ENCODE measurements around the gene HIVEP1. TPM values are rescaled to one million over a fixed set of nuclear protein-coding genes. Genes with fewer than 3 reads are reported as not detected.

The HIVEP1 gene
- total RNA-seq, 2 experiments from 2014 or later: 22.1 to 22.6 TPM

- intact Hi-C loops (cut with micrococcal nuclease; ENCODE audit: unreplicated experiment): no loop called here
- H3K9me2 ChIP-seq (ENCODE audit: insufficient read depth, low read length): no peaks in the 10 kb centered on the region
- ChIA-PET POLR2A (interaction anchor here (0.6 to 0.7 kb wide), 3 partner anchors 29 to 1929 kb away, joined by 3 read pairs; no protein-coding TSS in a partner anchor), CTCF (ENCODE audit: unreplicated experiment) (interaction anchor here (0.6 kb wide), 1 partner anchor 398 kb away, joined by 6 read pairs; no protein-coding TSS in a partner anchor)
- TF ChIP-seq EZH2phosphoT487 (IDR thresholded peaks at IDR 0.05; ENCODE audit: borderline replicate concordance, low read depth, low read length) (no peak), CTCF (conservative IDR thresholded peaks at IDR 0.05; ENCODE audit: low read length) (no peak)
- H3K36me3 ChIP-seq (ENCODE audit: insufficient read depth, low read length): peaks cover 48% of the 10 kb centered on the region
- H3K9me3 ChIP-seq (ENCODE audit: low read length): no peaks in the 10 kb centered on the region
- no peak overlapping the region for H3K27ac ChIP-seq (ENCODE audit: low read depth, low read length, poor library complexity, severe bottlenecking)
- no peak for DNase-seq (ENCODE audit: low spot score)
- no TSS peak for BruUV-seq (replicated peaks)
- H3K4me1 ChIP-seq (ENCODE audit: insufficient read depth, low read length, poor library complexity, severe bottlenecking): no peaks in the 10 kb centered on the region
- no peak overlapping the region for H3K4me3 ChIP-seq (ENCODE audit: low read depth, low read length, poor library complexity, severe bottlenecking)
- no peaks in the 10 kb centered on the region for H3K79me2 ChIP-seq (ENCODE audit: insufficient read depth, low read depth, low read length)
- no peak overlapping the region for H2AFZ ChIP-seq (ENCODE audit: low read length)
- H4K20me1 ChIP-seq (ENCODE audit: insufficient read depth, low read length): no peaks in the 10 kb centered on the region
- H3K4me2 ChIP-seq (ENCODE audit: low read length): no peak overlapping the region
These were observed 122.5 kb downstream of the HIVEP1 start for GRCh38 chr6:12134581-12134980.

- no peak for TF ChIP-seq CTCF (conservative IDR thresholded peaks at IDR 0.05; ENCODE audit: low read length)
- intact Hi-C loops (cut with micrococcal nuclease; ENCODE audit: unreplicated experiment): no loop called here
- no TSS peak for BruUV-seq (replicated peaks)
- POLR2A ChIA-PET: interaction anchor here (0.6 to 0.7 kb wide), 2 partner anchors 30 to 247 kb away, joined by 3 read pairs; no protein-coding TSS in a partner anchor
- H3K4me1 ChIP-seq (ENCODE audit: insufficient read depth, low read length, poor library complexity, severe bottlenecking): no peaks in the 10 kb centered on the region
- H3K4me2 ChIP-seq (ENCODE audit: low read length): no peak overlapping the region
- H4K20me1 ChIP-seq (ENCODE audit: insufficient read depth, low read length): no peaks in the 10 kb centered on the region
- CTCF ChIA-PET (ENCODE audit: unreplicated experiment): interaction anchor here (0.6 kb wide), 1 partner anchor 398 kb away, joined by 6 read pairs; no protein-coding TSS in a partner anchor
- H3K9me3 ChIP-seq (ENCODE audit: low read length): no peaks in the 10 kb centered on the region
- no peaks in the 10 kb centered on the region for H3K9me2 ChIP-seq (ENCODE audit: insufficient read depth, low read length)
- DNase-seq (ENCODE audit: low spot score): no peak
- no peak overlapping the region for H2AFZ ChIP-seq (ENCODE audit: low read length)
- peaks cover 49% of the 10 kb centered on the region for H3K36me3 ChIP-seq (ENCODE audit: insufficient read depth, low read length)
- H3K4me3 ChIP-seq (ENCODE audit: low read depth, low read length, poor library complexity, severe bottlenecking): no peak overlapping the region
- no peak overlapping the region for H3K27ac ChIP-seq (ENCODE audit: low read depth, low read length, poor library complexity, severe bottlenecking)
- no peaks in the 10 kb centered on the region for H3K79me2 ChIP-seq (ENCODE audit: insufficient read depth, low read depth, low read length)
These were observed 122.9 kb downstream of the HIVEP1 start for GRCh38 chr6:12134991-12135390.

- CTCF ChIA-PET (ENCODE audit: unreplicated experiment): no interaction called here
These were observed 124.8 kb downstream of the HIVEP1 start for GRCh38 chr6:12136905-12137304.

More at GRCh38 chr6:12136905-12137304, 124.8 kb downstream of the HIVEP1 start:
- Histone ChIP-seq H3K36me3 (ENCODE audit: insufficient read depth, low read length) (peaks cover 51% of the 10 kb centered on the region), H3K4me1 (ENCODE audit: insufficient read depth, low read length, poor library complexity, severe bottlenecking) (no peaks in the 10 kb centered on the region), H3K9me2 (ENCODE audit: insufficient read depth, low read length) (no peaks in the 10 kb centered on the region), H3K4me2 (ENCODE audit: low read length) (no peak overlapping the region), H3K4me3 (ENCODE audit: low read depth, low read length, poor library complexity, severe bottlenecking) (no peak overlapping the region), H4K20me1 (ENCODE audit: insufficient read depth, low read length) (no peaks in the 10 kb centered on the region), H3K9me3 (ENCODE audit: low read length) (no peaks in the 10 kb centered on the region), H3K79me2 (ENCODE audit: insufficient read depth, low read depth, low read length) (no peaks in the 10 kb centered on the region), H3K27ac (ENCODE audit: low read depth, low read length, poor library complexity, severe bottlenecking) (no peak overlapping the region), H2AFZ (ENCODE audit: low read length) (no peak overlapping the region)
- POLR2A ChIA-PET: interaction anchor here (0.5 kb wide), 1 partner anchor 416 kb away, joined by 3 read pairs; no protein-coding TSS in a partner anchor
- BruUV-seq (replicated peaks): no TSS peak
- TF ChIP-seq CTCF (conservative IDR thresholded peaks at IDR 0.05; ENCODE audit: low read length) (no peak), EZH2phosphoT487 (IDR thresholded peaks at IDR 0.05; ENCODE audit: borderline replicate concordance, low read depth, low read length) (no peak)
- intact Hi-C loops (cut with micrococcal nuclease; ENCODE audit: unreplicated experiment): no loop called here
- DNase-seq (ENCODE audit: low spot score): no peak
